NCI-H128 (cell line): ENCODE measurements around the gene CACNA1A.

Source experiments
- DNase-seq: peaks from one replicate; lab custom pipeline; 2025; ENCODE audit not compliant: unreplicated experiment; lab: John Stamatoyannopoulos, UW

CACNA1A gene

GRCh38 chr19:13493516-13494310, 12.6 kb downstream of the CACNA1A start:
- no peak for DNase-seq

DNA sequence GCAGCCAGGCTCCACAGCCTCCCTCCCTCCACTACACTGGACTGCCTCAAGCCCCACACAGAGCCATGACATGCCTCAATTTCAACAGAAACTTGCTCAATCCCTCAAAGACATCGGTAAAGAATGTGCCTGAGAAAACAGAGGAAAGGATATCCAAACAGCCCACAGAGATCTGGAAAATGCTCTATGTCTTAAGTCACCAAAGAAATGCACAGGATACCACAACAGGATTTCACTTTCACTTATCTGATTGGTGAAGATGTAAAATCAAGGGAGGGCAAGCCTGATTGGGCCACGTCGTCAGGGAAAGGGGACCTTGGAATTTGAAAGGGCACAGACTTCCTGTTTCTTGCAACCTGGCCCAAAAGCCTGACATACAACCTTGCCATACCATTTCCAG, 14.2 kb downstream of the CACNA1A start:
- no peak for DNase-seq

DNA sequence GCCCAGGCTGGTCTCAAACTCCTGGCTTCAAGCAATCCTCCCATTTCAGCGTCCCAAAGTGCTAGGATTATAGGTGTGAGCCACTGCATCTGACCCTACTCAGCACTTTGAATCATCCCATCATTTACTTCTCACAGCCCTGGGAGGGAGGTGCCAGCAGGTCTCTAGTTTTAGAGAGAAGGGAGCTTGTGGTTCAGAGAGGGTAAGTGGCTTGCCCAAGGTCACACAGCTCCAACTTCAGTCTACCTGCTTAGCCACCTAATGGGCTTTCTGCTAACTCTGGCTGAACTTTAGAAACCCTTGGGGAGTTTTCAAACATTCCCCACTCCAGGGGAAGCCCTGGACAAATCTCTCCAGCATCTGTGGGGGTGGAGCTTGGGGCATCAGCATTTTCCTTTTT, 18.3 kb downstream of the CACNA1A start:
- DNase-seq, result no peak

DNA sequence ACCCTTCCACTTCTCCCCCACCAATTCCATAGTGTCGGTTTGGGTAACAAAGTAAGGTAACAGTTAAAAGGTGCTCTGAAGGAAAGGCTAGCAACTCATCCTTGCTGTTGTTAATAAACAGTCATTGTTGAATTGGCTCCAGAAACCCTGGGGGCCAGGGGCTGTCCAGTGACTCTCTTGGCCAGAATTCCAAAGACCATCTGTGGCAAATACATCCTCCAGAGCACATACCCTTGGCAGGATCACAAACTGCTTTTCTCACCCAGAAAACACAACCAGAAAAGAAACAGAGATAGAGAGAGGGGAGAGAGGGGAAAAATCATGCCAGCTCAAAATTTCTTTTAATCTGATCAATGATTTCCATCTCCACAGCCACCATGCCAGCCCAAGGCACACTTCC, 22.1 kb downstream of the CACNA1A start:
- DNase-seq, result no peak

DNA sequence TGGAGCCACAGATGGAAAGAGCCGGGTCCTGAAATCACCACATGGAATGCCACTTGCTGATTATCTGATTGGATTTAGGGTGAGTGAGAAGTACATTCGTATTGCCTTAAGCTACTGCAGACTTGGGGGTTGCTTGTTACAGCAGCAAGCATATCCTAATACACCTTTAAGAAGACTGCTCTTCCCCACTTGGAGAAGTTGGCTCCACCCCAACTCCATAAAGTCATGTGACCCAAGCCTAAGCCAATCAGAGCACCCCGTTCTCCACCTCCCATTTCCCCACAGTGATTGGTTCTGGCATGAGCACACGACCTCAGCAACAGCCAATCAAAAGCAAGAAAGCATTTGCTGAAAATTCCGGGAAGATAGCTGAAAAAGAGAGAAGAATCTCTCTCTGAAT, 23.1 kb downstream of the CACNA1A start:
- no peak for DNase-seq

DNA sequence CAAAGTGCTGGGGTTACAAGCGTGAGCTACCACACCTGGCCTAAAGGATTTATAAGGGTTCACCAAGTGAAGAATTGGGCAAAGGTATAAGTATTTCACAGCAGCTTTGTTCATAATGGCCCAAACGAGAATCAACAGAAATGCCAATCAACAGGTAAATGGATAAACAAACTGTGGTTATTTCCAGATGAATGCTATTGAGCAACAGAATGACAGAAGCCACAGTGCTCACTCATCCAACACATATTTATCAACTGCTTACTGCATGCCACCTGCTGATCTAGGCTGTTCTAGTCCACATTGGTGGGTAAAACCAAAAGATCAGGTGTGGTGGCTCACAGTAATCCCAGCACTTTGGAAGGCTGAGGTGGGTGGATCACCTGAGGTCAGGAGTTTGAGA, 27.7 kb downstream of the CACNA1A start:
- DNase-seq, result no peak

- DNase-seq, result no peak
Observed at GRCh38 chr19:13476071-13476470, 30.2 kb downstream of the CACNA1A start.

DNA sequence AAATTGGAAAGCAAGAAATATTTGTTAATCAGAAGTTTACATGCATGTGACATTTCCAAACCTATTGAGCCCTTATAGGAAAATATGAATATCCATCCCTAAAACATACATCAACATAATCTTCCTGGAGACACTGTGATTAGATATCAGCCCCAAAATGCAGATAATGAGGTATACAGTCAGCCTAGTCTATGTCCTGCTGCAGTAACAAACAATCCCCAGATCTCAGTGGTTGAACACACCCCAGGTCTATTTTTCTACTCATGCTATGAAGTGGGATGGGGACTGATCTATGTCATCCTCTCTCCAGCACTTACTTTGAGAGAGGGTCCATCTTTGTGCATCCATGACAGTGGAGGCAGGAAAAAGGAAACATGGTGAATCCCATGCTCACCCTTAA, 31.2 kb downstream of the CACNA1A start:
- DNase-seq, result no peak

DNA sequence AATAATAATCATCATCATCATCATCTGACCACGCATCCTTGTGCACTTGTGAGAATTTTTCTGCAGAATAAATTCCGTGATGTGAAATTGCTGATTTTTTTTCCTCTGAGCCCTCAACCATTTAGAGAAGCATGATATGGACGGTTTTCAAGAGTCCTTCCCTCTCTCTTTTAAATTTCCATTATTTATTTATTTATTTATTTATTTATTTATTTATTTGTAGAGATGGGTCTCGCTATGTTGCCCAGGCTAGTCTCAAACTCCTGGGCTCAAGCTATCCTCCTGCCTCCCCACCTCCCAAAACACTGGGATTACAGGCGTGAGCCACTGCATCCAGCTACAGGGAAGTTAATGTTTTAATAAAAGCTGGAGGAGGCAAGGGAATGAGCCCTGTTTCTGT, 39.6 kb downstream of the CACNA1A start:
- no peak for DNase-seq

DNA sequence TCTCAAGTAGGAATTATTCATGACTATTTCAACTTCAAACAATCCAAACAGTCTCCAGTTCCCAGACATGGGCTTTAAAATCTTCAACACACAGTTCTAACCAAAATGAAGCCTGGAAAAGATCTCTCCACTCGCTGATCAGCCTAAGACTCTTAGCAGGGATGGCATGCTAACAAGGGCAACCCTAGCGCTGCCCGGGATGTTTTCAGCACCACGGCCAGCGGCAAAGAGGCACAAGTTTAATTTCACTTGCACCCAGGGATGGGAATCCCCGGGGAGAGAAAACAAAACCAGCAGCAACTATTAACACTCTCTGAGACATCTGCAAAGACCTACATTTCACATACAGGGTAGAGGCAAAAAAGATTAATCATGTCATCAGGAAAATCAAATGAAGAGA, 43.0 kb downstream of the CACNA1A start:
- DNase-seq, result no peak

DNA sequence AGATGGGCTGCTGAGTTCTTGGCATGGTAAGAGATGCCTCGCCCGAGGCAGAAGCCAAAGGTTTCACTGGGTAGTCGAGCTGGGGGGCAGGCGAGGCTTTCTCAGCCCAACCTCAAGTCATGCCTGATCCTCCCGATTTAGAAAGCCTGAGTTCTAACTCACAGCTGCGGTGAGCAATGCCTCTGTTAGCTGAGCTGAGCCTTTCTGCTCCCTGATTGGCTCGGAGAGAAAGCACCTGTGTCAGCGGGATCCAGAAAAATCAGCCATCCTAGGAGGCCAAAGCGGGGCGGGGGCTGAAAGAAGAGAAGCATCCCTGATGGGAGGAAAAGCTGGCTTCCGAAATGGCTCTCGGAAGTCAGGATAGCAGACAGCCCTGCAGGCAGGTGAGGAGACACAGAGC, 44.7 kb downstream of the CACNA1A start:
- DNase-seq, result no peak

DNA sequence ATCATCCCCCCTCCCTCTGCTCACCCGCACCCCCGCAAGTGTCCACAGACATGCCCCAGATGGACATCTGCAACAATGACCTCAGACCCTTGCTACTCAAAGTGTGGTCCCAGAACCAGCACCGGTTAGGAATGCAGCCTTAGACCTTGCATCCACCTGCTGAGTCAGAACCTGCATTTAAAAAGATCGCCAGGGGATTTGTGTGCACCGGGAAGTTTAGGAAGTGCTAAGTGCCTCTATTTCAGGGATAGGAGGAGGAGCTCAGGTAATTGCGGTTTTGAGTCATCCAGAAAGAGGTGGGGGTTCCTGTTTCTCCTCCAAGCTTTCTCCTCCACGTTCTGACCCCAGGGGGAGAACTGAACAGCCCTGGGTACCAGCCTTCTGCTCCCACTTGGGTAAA, 46.2 kb downstream of the CACNA1A start:
- DNase-seq, result no peak

- no peak for DNase-seq
Observed at GRCh38 chr19:13459351-13459750, 46.9 kb downstream of the CACNA1A start.

DNA sequence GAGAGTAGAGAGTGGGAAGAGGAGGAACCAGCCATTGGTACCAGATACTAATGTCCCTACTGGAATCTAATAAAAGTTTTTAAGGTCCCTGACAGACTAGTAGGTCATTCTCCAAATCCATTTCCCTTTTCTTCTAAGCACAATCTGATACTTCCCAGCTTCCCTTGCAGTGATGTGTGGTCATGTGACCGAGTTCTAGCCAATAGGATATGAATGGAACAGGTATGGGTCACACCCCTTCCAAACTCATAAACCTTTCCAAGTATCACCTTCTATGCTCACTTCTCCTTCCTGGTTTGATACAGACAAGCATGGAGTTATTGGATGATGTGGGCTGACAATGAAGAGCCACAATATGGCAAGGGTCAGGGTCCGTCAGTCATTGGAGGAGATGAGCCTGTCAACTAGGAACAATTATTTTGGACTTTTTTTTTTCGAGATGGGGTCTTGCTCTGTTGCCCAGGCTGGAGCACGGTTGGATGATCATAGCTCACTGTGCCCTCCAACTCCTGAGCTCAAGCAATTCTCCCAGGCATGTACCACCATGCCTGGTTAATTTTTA, 54.8 kb downstream of the CACNA1A start:
- DNase-seq, result no peak

- no peak for DNase-seq
Observed at GRCh38 chr19:13447978-13448377, 58.3 kb downstream of the CACNA1A start.

- no peak for DNase-seq
Observed at GRCh38 chr19:13441810-13442512, 64.3 kb downstream of the CACNA1A start.

DNA sequence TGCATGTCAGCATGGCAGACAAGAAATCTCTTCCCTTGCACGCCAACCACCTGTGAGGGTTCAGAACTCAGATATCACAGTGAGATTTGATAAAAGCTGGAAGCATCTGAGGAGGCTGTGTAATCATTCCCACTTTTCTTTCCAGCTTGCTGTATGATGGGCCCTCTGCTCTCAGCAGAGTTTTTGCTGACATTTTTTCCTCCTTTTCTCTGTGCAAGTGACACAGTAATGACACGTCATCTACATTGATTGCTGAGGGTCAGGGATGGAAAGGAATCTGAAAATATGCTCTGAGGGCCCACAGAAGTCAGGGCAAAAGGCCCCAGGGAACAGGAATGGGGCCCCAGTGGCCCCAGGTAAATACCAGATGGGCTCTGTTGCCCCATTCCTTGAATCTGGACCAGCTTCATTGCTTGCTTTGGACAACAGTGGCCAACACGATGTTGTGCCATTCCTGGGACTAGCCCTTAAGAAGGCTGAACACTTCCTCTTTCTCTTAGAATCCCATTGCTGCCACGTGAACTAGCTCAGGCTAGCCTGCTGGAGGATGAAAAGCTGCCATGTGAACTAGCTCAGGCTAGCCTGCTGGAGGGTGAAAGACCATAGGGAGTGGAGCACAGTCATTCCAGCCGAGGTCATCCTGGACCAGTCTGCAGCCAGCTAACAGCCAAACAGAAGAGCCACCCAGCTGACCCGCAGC, 68.2 kb downstream of the CACNA1A start:
- no peak for DNase-seq

DNA sequence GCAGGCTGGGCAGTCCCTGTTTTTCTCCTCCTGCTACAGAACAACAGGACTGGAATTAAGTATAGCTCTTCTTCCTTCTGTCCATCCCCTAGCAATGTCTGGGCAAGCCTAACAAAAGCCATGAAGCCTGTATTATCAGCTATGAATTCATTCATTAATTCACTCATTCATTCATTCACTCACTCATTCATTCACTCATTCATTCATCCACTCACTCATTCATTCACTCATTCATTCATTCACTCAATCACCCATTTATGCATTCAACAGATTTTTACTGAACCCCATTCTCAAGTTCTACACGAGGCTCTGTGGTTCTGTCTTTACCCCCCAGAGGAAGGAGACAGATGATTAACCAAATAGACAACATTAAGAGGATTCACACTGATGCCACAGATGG, 69.9 kb downstream of the CACNA1A start:
- no peak for DNase-seq

DNA sequence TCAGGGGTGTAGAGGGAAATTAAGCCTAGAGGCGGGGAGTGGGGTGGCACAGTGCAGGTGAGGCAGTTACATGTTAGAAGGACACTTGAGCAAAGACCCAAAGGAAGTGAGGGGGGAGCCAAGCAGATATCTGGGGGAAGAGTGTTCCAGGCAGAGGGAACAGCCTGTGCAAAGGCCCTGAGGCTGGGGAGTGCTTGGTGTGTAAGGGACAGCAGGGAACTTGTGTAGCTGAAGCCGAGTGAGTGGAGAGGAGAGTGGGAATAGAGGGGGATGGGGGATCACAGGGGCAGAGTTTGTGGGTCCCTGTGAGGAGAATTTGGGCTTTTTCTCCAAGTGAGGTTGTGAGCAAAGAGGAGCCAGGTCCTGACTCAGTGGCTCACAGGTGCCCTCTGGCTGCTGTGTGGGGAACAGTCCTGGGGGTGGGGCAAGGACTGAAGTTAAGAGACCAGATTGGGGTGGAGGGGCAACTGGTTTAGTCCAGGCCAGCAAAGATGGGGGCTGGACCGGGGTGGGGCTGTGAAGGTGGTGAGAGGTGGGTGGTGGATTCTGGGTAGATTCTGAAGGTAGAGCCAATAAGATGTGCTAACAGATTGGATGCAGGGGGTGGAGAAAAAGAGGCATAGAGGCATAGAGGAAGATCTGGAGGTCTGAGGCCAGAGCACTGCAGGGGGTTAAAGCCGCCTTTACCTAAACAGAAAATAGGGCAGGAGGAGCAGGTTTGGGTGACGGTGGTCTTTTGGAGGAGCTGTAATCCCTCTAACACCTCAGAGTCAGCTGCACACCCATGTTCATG, 75.3 kb downstream of the CACNA1A start:
- DNase-seq, result no peak

DNA sequence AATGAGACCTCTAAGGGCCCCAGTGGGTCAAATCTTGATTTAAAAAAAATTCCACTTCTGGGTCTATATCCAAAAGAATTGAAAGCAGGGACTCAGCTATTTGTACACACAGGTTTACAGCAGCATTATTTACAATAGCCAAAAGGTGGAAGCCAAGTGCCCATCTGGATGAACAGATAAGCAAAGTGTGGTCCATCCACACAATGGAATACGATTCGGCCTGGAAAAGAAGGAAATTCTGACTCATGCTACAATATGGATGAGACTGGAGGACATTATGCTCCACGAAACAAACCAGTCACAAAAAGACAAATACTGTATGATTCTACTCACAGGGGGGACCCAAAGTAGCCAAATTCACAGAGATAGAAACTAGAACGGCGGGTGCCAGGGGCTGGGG, 76.7 kb downstream of the CACNA1A start:
- no peak for DNase-seq

DNA sequence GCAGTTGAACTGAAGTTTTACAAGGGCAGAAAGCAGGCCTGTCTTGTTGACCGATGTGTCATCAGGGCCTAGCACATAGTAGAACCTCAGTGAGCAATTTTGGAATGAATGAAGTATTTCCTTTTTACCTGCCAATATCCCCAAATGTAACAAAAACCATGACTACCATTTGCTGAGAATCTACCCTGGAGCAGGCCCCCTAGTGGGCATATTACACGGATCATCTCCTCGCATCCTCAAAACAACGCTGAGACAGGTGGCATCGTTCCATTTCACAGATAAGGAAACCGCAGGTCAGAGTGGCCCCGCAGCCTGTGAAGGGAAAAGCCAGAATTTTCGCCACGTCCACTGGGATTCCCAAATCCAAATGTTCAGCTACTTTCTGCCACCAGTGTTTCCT, 77.9 kb downstream of the CACNA1A start:
- DNase-seq, result no peak
